ENCODE data around the gene CASQ2.

DNA sequence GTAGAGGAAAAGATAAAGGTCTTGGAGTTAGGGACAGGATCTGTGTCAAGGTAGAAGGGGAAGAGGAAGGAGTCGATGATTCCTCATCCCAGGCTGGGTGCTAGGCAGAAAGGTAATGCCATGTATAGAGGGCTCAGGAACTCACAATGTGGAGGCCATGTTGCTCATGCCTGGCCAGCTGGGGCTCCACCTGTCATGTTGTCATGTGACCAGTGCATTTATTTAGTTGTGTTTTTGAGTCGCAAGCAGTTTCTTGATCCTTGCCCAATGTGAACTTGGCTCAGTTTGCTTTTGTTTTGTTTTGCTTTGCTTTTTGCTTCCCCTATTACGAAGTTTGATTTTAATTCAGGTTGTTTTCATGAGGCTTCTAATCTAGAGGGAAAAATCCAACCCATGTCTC lies 5.7 kb downstream of the CASQ2 start:
- TF ChIP-seq POLR2A (IDR thresholded peaks at IDR 0.05): no peak
- TF ChIP-seq, protein P1, sequence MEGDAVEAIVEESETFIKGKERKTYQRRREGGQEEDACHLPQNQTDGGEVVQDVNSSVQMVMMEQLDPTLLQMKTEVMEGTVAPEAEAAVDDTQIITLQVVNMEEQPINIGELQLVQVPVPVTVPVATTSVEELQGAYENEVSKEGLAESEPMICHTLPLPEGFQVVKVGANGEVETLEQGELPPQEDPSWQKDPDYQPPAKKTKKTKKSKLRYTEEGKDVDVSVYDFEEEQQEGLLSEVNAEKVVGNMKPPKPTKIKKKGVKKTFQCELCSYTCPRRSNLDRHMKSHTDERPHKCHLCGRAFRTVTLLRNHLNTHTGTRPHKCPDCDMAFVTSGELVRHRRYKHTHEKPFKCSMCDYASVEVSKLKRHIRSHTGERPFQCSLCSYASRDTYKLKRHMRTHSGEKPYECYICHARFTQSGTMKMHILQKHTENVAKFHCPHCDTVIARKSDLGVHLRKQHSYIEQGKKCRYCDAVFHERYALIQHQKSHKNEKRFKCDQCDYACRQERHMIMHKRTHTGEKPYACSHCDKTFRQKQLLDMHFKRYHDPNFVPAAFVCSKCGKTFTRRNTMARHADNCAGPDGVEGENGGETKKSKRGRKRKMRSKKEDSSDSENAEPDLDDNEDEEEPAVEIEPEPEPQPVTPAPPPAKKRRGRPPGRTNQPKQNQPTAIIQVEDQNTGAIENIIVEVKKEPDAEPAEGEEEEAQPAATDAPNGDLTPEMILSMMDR (IDR thresholded peaks at IDR 0.05): no peak

Measured in testis (tissue), 2 donors.